SK-N-SH (cell line): Measurements from ENCODE around the gene ARHGDIG. TPM values are rescaled to one million over a fixed set of nuclear protein-coding genes. Genes with fewer than 3 reads are reported as not detected.

Experiments
- CTCF ChIA-PET: fragments of 300-600, 350-600 bp; formaldehyde crosslinking; extraction: SDS; loops from one replicate; lab custom pipeline; 2021; lab: Yijun Ruan, JAX
- POLR2A ChIA-PET: fragments of 350-600 bp; sonication (Branson Sonifier 250); formaldehyde crosslinking; extraction: SDS; loops from one replicate; lab custom pipeline; 2020; ENCODE audit warnings: antibody characterized with exemption, inconsistent platforms; lab: Yijun Ruan, JAX
- DNase-seq: peaks from one replicate; pipeline ENCODE4 v3.0.0; 2012
- H2AFZ ChIP-seq: fragments of 200-600 bp; sonication (generic); 2 replicates; pipeline ENCODE4 v1.8.1; 2016; ENCODE audit warnings: antibody characterized with exemption, mild to moderate bottlenecking, low read depth
- H3F3A ChIP-seq: fragments of 200-600 bp; sonication (generic); replicated peaks from 2 replicates; pipeline ENCODE3; 2016; ENCODE audit warnings: antibody characterized with exemption, mild to moderate bottlenecking; ENCODE audit not compliant: insufficient read depth
- H3K27ac ChIP-seq, 2 experiments: fragments of 200-500 bp in 1 of 2; fragments of 200-600 bp in 1 of 2; sonication (Bioruptor generic) in 1 of 2; sonication (generic), shearing (Covaris generic) in 1 of 2; 2 replicates each; pipeline versions ENCODE4 v1.5.1 to v1.6.1; 2014 to 2016; ENCODE audit warnings: low read depth in 2 of 2, inconsistent platforms in 1 of 2, low read length in 1 of 2, mild to moderate bottlenecking in 1 of 2, mixed read lengths in 1 of 2
- H3K27me3 ChIP-seq: fragments of 200-600 bp; sonication (generic), shearing (Covaris generic); 2 replicates; pipeline ENCODE4 v1.6.1; 2016; ENCODE audit warnings: mixed run types; ENCODE audit not compliant: insufficient read depth
- H3K36me3 ChIP-seq, 2 experiments: fragments of 200-500 bp in 1 of 2; fragments of 200-600 bp in 1 of 2; sonication (Bioruptor generic) in 1 of 2; sonication (generic) in 1 of 2; replicated peaks in 1 of 2; 2 replicates each; pipeline versions ENCODE3 to v1.5.1; 2014 to 2016; ENCODE audit warnings: low read length in 1 of 2, mild to moderate bottlenecking in 1 of 2; ENCODE audit not compliant: insufficient read depth in 2 of 2, control insufficient read depth in 1 of 2
- H3K4me1 ChIP-seq, 2 experiments: fragments of 200-500 bp in 1 of 2; fragments of 200-600 bp in 1 of 2; sonication (Bioruptor generic) in 1 of 2; sonication (generic), shearing (Covaris generic) in 1 of 2; 2 replicates each; pipeline versions ENCODE4 v1.5.1 to v1.6.1; 2014 to 2016; ENCODE audit warnings: low read depth in 1 of 2, low read length in 1 of 2, mixed run types in 1 of 2; ENCODE audit not compliant: insufficient read depth in 2 of 2, control insufficient read depth in 1 of 2
- H3K4me2 ChIP-seq: fragments of 200-600 bp; sonication (generic), shearing (Covaris generic); 2 replicates; pipeline ENCODE4 v1.6.1; 2017; ENCODE audit warnings: mixed run types
- H3K4me3 ChIP-seq, 2 experiments: fragments of 200-500 bp in 1 of 2; fragments of 200-600 bp in 1 of 2; sonication (Bioruptor generic) in 1 of 2; sonication (generic), shearing (Covaris generic) in 1 of 2; 2 replicates each; pipeline versions ENCODE4 v1.5.1 to v1.8.1; 2014 to 2016; ENCODE audit warnings: low read depth in 2 of 2, inconsistent platforms in 1 of 2, low read length in 1 of 2, mild to moderate bottlenecking in 1 of 2, mixed read lengths in 1 of 2, moderate library complexity in 1 of 2
- H3K79me2 ChIP-seq: fragments of 200-600 bp; sonication (generic); 2 replicates; pipeline ENCODE4 v1.8.1; 2017; ENCODE audit warnings: mild to moderate bottlenecking; ENCODE audit not compliant: insufficient read depth
- H3K9ac ChIP-seq: fragments of 200-600 bp; sonication (generic); 2 replicates; pipeline ENCODE4 v1.6.1; 2017; ENCODE audit warnings: mixed run types
- H3K9me2 ChIP-seq: fragments of 200-600 bp; sonication (generic); 2 replicates; pipeline ENCODE4 v1.6.1; 2017; ENCODE audit warnings: mixed run types
- H3K9me3 ChIP-seq: fragments of 200-600 bp; sonication (generic); 2 replicates; pipeline ENCODE4 v1.6.1; 2017; ENCODE audit warnings: mixed run types, mild to moderate bottlenecking, moderate library complexity
- H4K20me1 ChIP-seq: fragments of 200-600 bp; sonication (generic); 2 replicates; pipeline ENCODE4 v1.6.1; 2017; ENCODE audit warnings: mild to moderate bottlenecking, mixed run types; ENCODE audit not compliant: insufficient read depth
- EP300 ChIP-seq, 2 experiments: IDR thresholded peaks; 2 replicates each; pipeline versions ENCODE4 v1.4.0 to v1.6.1; 2012; ENCODE audit warnings: borderline replicate concordance in 1 of 2, low read depth in 1 of 2, low read length in 1 of 2
- EZH2phosphoT487 ChIP-seq: fragments of 200-600 bp; sonication (generic); IDR thresholded peaks from 2 replicates; pipeline ENCODE4 v1.6.1; 2017; ENCODE audit warnings: low read depth, mixed run types, mild to moderate bottlenecking, antibody characterized with exemption, moderate library complexity, borderline replicate concordance
- FOXJ3 ChIP-seq: sonication (generic); formaldehyde crosslinking; IDR thresholded peaks from 2 replicates; pipeline ENCODE4 v1.5.1; 2020; ENCODE audit warnings: mild to moderate bottlenecking, missing genetic modification reagents
- FOXM1 ChIP-seq: IDR thresholded peaks from 2 replicates; pipeline ENCODE4 v1.4.0; 2012; ENCODE audit warnings: low read depth, mild to moderate bottlenecking
- GABPA ChIP-seq: IDR thresholded peaks from 2 replicates; pipeline ENCODE4 v1.4.0; 2012; ENCODE audit warnings: low read depth, mild to moderate bottlenecking
- GATA2 ChIP-seq: sonication (generic); formaldehyde crosslinking; IDR thresholded peaks from 2 replicates; pipeline ENCODE4 v1.5.0; 2020; ENCODE audit warnings: mild to moderate bottlenecking, missing genetic modification reagents
- MXI1 ChIP-seq: IDR thresholded peaks from 2 replicates; pipeline ENCODE4 v1.6.1; 2012; ENCODE audit warnings: mild to moderate bottlenecking, low read depth, low read length, improper control_type of control experiment
- NFIC ChIP-seq: IDR thresholded peaks from 2 replicates; pipeline ENCODE4 v1.4.0; 2012; ENCODE audit warnings: borderline replicate concordance
- NRF1 ChIP-seq: IDR thresholded peaks from 2 replicates; pipeline ENCODE4 v1.6.1; 2012; ENCODE audit warnings: low read depth, mild to moderate bottlenecking, low read length
- POLR2AphosphoS5 ChIP-seq: IDR thresholded peaks from 2 replicates; pipeline ENCODE4 v1.6.1; 2012; ENCODE audit warnings: low read depth, low read length
- SIN3A ChIP-seq: IDR thresholded peaks from 2 replicates; pipeline ENCODE4 v1.6.1; 2012; ENCODE audit warnings: low read depth, mild to moderate bottlenecking, low read length, moderate library complexity, borderline replicate concordance
- SMC3 ChIP-seq: IDR thresholded peaks from 2 replicates; pipeline ENCODE4 v1.6.1; 2012; ENCODE audit warnings: low read depth, low read length, improper control_type of control experiment
- TCF12 ChIP-seq: IDR thresholded peaks from 2 replicates; pipeline ENCODE4 v1.4.0; 2012
- USF2 ChIP-seq: fragments of 150-350 bp; IDR thresholded peaks from 2 replicates; pipeline ENCODE4 v1.6.1; 2017; ENCODE audit warnings: antibody characterized with exemption, low read length, low read depth, borderline replicate concordance
- YY1 ChIP-seq: IDR thresholded peaks from 2 replicates; pipeline ENCODE4 v1.4.0; 2012; ENCODE audit warnings: low read depth, mild to moderate bottlenecking
- WGBS: methylation state at CpG from one replicate; pipeline ENCODE4 v1.1.6; 2017; ENCODE audit warnings: low lambda C conversion rate; 5-methylcytosine and 5-hydroxymethylcytosine counted together
- polyA plus RNA-seq, 3 experiments: library from polyadenylated mRNA; depleted of rRNA; stranded (reverse); fragments of >200 nt; gene quantifications; 2 replicates each; pipeline ENCODE4 v1.2.3, GENCODE V29; 2012
- TF ChIP-seq, protein P1 (sequence below): IDR thresholded peaks from 2 replicates; pipeline ENCODE4 v1.4.0; 2012; ENCODE audit warnings: low read depth, borderline replicate concordance
- TF ChIP-seq, protein P2 (sequence below): IDR thresholded peaks from 2 replicates; pipeline ENCODE4 v1.4.0; 2012; ENCODE audit warnings: low read depth, borderline replicate concordance
- TF ChIP-seq, protein P3 (sequence below): IDR thresholded peaks from 2 replicates; pipeline ENCODE4; 2012
- TF ChIP-seq, protein P4 (sequence below): fragments of 200-600 bp; sonication (generic); IDR thresholded peaks from 2 replicates; pipeline ENCODE4 v1.6.1; 2017; ENCODE audit warnings: antibody characterized with exemption, mild to moderate bottlenecking, moderate library complexity
- TF ChIP-seq, protein P5 (sequence below): IDR thresholded peaks from 2 replicates; pipeline ENCODE4 v1.4.0; 2012; ENCODE audit warnings: low read depth

Gene ARHGDIG
- polyA plus RNA-seq, 1 of the 3 experiments (the other 2 are of a cell fraction): 4.8 TPM

- TF ChIP-seq, protein P1, sequence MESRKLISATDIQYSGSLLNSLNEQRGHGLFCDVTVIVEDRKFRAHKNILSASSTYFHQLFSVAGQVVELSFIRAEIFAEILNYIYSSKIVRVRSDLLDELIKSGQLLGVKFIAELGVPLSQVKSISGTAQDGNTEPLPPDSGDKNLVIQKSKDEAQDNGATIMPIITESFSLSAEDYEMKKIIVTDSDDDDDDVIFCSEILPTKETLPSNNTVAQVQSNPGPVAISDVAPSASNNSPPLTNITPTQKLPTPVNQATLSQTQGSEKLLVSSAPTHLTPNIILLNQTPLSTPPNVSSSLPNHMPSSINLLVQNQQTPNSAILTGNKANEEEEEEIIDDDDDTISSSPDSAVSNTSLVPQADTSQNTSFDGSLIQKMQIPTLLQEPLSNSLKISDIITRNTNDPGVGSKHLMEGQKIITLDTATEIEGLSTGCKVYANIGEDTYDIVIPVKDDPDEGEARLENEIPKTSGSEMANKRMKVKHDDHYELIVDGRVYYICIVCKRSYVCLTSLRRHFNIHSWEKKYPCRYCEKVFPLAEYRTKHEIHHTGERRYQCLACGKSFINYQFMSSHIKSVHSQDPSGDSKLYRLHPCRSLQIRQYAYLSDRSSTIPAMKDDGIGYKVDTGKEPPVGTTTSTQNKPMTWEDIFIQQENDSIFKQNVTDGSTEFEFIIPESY: no peak
These were observed 49.4 kb upstream of the ARHGDIG start (continued) for GRCh38 chr16:230949-231348.

DNA sequence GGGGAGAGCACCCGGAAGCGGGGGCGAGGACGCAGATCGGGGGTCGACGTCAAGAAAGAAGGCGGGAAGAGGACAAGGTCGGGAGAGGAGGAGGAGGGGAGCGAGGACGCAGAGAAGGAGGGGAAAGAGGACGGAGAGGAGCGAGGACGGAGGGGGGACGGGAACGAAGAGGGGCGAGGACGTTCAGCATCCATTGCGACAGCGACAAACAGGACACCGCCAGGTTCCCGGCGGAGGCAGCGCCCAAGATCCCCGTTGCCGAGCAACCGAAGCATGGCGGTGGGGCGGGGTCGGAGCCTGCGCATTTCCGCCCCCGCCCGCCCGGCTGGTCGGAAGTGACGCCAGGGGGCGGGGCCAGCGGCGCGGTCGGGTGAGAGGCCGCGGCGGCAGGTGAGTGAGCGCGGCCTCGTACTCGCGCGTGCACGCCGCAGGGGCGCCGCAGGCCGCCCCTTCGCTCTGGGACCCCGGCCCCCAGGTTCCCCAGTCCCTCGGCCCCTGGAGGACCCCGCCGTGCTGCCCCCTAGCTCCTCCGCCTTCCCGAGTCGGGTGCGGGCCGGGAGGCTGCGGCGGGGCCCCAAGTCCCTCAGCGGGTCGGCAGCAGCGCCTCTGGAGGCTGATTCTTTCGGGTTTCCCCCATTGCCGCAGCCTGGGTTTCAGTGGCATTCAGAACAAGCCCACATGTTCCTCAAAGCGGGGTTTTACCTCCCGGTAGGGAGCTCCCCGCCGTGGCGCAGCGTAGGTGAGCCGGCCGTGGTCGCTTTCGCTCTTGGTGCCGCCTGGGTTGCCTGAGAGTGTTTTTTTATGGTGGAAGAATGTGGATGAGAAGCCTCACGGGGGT is 45.7 kb upstream of the ARHGDIG start, which contains the start of gene FAM234A:
FAM234A (plus strand) TSS at position 354 of the 838 bp plus-strand sequence. CDS start 19,593 bp downstream, outside the sequence.
- H3K9me3 ChIP-seq: no peaks in the 10 kb centered on the region
- H3K4me2 ChIP-seq: peak within 1 kb of the TSS; percentile 88
- under 1% methylated on average over 29 of the region's 85 CpGs for WGBS
- H3K4me3 ChIP-seq: peak within 1 kb of the TSS; percentile 73 to 98
- no peaks in the 10 kb centered on the region for H4K20me1 ChIP-seq
- H3K4me1 ChIP-seq: no peaks in the 10 kb centered on the region; a peak in 1 of 4 replicates
- H3F3A ChIP-seq: peaks cover 23% of the 10 kb centered on the region
- H3K9ac ChIP-seq: peak within 1 kb of the TSS; percentile 90
- POLR2A ChIA-PET: interaction anchor here (1.1 to 1.2 kb wide), 2 partner anchors 10 to 42 kb away, joined by 3 to 6 read pairs; no protein-coding TSS in a partner anchor
- peak; percentile 96 for DNase-seq
- peak within 1 kb of the TSS; percentile 85 for H2AFZ ChIP-seq
- no peaks in the 10 kb centered on the region for H3K27me3 ChIP-seq
- peak within 1 kb of the TSS; percentile 92 to 98 for H3K27ac ChIP-seq
- H3K9me2 ChIP-seq: no peaks in the 10 kb centered on the region
- peaks cover 28% of the 10 kb centered on the region for H3K79me2 ChIP-seq
- CTCF ChIA-PET: interaction anchor here (0.6 to 2.5 kb wide), 11 partner anchors 9 to 128 kb away, joined by 3 to 21 read pairs (median 5); partner anchors contain the start of genes ARHGDIG, AXIN1 and HBQ1
- no peaks in the 10 kb centered on the region for H3K36me3 ChIP-seq
- TF ChIP-seq MXI1 (peak; percentile 49), POLR2AphosphoS5 (peak; percentile 82), NFIC (no peak), SMC3 (no peak), TCF12 (no peak), EP300 (IDR thresholded peaks at IDR 0.05; ENCODE audit: borderline replicate concordance in 1 of 2, low read depth in 1 of 2, low read length in 1 of 2) (no peak; a peak in 1 of 4 replicates), FOXM1 (no peak), YY1 (peak; percentile 79), NRF1 (peak; percentile 61), GABPA (peak; percentile 85), GATA2 (no peak), EZH2phosphoT487 (no peak), USF2 (no peak), FOXJ3 (CRISPR knock-in tag) (0 out of 2 replicates have a peak, but pooled peaks have one; percentile 46), SIN3A (peak; percentile 4; the same call in 1 of the 2 replicates)
- TF ChIP-seq, protein P2, sequence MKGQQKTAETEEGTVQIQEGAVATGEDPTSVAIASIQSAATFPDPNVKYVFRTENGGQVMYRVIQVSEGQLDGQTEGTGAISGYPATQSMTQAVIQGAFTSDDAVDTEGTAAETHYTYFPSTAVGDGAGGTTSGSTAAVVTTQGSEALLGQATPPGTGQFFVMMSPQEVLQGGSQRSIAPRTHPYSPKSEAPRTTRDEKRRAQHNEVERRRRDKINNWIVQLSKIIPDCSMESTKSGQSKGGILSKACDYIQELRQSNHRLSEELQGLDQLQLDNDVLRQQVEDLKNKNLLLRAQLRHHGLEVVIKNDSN: 0 out of 2 replicates have a peak, but pooled peaks have one; percentile 31
- TF ChIP-seq, protein P3, sequence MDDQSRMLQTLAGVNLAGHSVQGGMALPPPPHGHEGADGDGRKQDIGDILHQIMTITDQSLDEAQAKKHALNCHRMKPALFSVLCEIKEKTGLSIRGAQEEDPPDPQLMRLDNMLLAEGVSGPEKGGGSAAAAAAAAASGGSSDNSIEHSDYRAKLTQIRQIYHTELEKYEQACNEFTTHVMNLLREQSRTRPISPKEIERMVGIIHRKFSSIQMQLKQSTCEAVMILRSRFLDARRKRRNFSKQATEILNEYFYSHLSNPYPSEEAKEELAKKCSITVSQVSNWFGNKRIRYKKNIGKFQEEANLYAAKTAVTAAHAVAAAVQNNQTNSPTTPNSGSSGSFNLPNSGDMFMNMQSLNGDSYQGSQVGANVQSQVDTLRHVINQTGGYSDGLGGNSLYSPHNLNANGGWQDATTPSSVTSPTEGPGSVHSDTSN: no peak
- TF ChIP-seq, protein P1: no peak
- TF ChIP-seq, protein P4, sequence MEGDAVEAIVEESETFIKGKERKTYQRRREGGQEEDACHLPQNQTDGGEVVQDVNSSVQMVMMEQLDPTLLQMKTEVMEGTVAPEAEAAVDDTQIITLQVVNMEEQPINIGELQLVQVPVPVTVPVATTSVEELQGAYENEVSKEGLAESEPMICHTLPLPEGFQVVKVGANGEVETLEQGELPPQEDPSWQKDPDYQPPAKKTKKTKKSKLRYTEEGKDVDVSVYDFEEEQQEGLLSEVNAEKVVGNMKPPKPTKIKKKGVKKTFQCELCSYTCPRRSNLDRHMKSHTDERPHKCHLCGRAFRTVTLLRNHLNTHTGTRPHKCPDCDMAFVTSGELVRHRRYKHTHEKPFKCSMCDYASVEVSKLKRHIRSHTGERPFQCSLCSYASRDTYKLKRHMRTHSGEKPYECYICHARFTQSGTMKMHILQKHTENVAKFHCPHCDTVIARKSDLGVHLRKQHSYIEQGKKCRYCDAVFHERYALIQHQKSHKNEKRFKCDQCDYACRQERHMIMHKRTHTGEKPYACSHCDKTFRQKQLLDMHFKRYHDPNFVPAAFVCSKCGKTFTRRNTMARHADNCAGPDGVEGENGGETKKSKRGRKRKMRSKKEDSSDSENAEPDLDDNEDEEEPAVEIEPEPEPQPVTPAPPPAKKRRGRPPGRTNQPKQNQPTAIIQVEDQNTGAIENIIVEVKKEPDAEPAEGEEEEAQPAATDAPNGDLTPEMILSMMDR: peak; percentile 58
- TF ChIP-seq, protein P5, sequence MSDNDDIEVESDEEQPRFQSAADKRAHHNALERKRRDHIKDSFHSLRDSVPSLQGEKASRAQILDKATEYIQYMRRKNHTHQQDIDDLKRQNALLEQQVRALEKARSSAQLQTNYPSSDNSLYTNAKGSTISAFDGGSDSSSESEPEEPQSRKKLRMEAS: no peak
